GM20431 (cell line): ENCODE data around the gene CDA.
"Not testable (repeated sequence)": the region's sequence is repeated elsewhere in the genome, so short reads cannot be mapped to it uniquely, and the experiment has no call there.

Source experiments
- in situ Hi-C: fragments of 300-500 bp; cut with MseI, MboI; formaldehyde crosslinking; loops from one replicate; pipeline ENCODE4 v1.15.0; 2020; ENCODE audit warnings: low sequenced_read_pairs; ENCODE audit not compliant: unreplicated experiment

The CDA gene

GRCh38 chr1:20584890-20585289 lies 4.0 kb upstream of the CDA start:
- in situ Hi-C loops: no loop called here

DNA sequence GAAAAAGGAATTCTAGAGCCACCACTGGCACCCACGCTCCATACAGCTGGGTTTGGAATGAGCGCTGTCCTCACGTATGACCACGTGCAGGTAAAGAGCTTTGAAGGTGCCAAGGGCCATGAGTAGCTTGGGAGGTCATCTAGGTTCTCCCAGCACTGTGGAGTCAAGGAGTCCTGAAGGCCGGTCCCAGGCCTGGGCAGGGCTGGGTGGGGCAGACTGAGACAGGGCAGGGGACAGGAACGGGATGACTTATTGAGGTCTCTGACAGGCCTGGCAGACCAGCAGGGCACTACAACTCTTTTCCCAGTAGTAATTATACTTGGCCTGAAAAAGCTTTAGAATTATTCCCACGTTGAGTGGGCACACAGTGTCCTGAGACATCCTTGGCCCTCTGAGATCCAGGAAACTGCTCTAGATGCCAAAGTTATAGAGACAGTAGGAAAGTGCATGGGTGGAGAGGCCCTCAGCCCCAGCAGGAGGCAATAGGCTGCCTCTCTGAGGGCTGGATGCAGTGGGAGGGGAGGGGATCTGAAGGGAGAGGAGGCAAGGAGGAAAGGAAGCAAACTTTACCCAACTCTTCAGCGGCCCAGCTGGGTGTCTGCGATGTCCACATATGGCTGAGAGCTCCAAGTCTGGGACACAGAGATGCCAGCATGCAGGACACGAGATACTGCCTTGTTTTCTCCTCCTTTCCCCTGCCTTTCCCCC lies 1.8 kb upstream of the CDA start:
- in situ Hi-C loops: no loop called here

GRCh38 chr1:20587661-20588053 lies 1.2 kb upstream of the CDA start:
- in situ Hi-C loops: no loop called here

GRCh38 chr1:20589331-20590278 lies 708 bp downstream of the CDA start:
- in situ Hi-C loops: no loop called here

DNA sequence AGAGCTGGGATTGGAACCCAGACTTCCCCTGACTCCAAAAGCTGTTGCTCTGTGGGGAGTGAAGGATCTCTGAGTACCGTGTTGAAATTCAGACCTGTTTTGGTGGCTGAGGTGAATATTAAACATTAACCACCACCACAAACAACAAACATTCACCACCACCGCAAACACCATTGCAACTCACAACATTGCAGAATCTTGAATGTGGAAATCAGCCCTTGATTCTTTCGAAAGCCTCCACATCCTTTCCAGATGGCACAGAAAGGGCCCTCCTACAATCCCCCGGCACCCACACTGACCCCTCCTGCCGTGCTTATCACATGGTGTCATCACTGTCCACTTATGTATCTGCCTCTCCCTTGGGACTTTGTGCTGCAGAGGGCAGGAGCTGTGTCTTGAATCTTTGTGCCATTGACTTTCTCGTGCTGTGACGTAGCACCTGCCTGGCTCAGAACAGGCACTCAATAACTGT lies 1.4 kb downstream of the CDA start:
- in situ Hi-C loops: no loop called here

GRCh38 chr1:20593756-20594155 lies 4.9 kb downstream of the CDA start:
- in situ Hi-C loops: no loop called here

DNA sequence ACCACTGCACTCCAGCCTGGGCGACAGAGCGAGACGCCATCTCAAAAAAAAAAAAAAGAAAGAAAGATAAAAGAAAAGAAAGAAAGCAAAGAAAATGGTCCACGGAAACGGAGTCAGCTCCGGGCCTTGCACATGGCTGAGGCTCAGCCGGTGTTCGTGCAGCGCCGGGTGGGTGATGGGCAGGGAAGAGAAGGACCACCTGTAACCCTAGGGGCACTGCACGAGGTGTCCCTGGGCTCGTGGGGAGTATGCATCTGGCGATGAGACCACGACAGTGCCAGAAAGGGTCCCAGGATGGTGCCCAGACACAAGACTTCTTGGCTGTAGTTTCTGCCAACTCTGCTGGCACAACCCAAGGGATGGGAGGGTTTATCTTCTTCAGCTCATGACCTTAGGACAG lies 5.8 kb downstream of the CDA start:
- in situ Hi-C loops: no loop called here

DNA sequence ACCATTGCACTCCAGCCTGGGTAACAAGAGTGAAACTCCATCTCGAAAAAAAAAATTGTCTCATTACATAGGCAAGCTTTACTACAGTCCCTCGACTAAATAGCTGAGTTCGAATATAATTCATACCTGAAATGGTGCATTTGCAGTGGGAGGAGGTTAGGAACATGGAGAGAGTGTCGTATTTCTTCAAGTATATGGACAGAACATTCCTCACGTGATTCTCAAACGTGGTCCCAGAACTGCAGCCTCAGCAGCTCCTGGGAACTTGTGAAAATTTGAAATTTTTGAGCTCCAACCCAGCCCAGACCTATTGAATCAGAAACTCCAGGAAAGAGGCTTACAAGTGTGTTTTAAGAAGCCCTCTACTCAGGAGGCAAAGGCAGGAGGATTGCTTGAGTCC lies 7.2 kb downstream of the CDA start:
- in situ Hi-C loops: no loop called here

DNA sequence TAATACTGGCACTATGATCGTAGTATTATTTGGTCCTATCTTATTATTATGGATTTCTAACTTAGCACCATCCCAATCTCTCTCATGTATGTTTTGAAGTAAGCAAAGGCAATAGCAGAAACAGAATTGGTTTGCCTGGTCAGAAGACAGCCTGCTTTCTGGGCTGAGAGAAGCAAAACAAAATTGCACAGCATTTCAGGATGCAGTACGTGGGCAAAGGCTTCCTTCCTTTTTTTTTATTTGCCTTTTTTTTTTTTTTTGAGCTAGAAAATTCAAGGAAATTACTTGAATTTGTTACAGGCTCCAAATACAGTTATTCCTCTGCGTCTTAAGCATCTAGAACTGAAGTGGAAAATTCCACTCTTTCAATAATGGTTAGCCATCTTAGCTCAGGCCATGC lies 8.8 kb downstream of the CDA start:
- in situ Hi-C loops: no loop called here

DNA sequence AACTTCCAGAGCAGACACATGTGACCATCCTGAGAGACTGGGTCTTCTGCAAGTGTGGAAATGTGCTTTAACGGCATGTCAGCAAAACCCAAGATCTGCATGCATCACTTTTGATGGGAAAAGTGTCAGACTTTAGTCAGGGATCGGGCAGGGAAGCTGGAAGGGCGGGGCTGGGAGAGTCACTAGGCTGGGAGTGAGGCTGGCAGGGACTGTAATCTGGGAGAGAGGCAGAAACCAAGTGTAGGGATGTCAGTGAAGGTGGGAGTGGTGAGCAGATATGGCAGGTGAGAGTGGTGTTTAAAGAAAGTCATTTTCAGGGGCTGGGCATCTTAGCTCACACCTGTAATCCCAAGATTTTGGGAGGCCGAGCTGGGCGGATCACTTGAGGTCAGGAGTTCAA lies 11.3 kb downstream of the CDA start:
- in situ Hi-C loops: no loop called here

DNA sequence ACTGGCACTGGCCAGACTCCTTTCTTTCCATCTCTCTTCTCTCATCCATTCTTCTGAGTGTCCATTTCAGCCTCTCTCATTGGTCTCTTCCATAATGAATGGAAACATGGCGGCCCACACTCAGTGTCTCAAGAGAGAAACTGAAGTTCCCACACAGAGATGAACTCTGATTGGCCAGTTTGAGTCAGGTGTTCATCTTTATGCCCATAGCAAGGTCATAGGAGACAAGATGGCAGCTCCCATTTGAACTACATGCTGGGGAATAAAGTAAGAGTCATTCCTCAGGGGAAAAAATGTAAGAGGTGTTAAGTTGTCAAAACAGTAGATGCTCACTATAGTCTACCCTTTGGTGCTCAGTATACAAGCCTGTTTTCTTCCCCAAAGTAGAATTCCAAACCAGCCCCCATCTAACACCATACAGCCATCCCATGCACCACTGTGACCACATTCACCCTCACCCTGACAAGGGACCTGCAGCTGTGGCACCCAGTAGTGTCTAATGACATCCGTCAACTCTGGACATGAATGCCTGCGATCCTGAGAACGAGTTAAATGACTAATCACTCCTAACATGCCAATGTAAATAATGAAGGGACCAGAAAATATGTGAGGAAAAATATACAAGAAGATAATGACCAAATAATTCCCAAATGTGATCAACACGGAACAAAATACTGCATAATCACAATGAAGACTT lies 12.4 kb downstream of the CDA start:
- in situ Hi-C loops: no loop called here

DNA sequence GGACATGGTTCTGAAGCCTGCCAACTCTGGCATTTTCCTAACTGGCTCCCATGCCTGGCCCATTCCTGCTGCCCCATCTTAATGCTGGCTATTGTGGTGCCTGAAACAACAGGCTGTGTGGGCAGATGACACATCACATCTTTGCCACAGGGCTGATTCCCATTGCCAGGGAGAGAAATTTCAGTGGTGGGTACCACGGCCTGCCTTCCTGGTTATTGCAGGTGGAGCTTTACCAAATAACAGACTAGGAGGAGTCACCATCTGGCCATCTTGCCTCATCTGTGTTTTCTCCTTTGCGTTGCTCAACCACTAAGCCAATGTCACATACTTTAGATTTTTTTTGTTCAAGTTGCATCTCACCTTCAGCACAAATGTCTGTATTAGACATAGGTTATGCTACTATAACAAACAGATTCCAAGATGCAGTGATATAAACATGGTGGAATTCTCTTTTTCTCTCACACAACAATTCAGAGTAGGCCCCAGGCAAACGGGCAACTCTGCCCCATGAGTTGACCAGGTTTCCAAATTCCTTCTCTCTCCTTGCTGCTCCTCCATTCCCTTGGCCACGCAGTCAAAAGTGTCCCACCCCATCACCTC lies 14.1 kb downstream of the CDA start:
- in situ Hi-C loops: no loop called here

DNA sequence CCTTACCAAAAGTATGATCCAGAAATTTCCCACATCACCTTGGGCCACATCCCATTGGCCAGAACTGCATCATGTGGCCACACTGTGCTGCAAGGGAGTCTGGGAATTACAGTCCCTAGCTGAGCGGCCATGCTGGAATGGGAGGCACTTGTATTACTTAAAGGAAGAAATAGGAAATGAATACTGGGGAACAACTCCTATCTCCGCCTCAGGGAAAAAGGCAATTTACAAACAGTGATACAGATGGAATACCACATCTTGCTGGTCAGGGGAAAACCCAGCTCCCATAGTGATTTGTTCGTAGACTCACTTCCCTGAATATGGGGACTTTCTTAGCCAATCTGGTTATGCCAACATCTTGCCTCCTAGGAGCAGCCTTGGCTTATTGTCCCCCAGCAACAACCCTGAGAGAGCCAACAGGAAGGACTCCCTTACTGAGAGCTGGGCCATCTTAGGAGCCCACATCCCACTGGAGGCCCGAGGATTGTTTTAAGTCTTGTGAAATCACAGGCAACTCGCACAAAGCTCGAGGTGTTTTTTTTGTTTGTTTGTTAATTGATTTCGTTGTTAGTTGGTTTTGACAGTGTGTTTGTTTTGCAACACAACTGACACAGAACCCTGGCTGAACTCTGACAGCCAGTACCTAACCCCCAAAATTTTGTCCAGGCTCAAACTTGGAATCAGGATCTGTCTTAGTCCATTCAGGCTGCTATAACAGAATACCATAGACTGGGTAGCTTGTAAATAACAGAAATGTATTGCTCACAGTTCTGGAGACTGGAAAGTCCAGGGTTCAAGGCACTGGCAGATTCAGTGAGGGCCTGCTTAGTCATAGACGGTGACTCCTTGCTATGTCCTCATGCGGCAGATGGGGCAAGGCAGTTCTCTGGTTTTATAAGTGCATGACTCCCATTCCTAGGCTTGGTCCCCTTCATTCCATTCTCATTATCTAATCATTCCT lies 14.9 kb downstream of the CDA start:
- in situ Hi-C loops: no loop called here

DNA sequence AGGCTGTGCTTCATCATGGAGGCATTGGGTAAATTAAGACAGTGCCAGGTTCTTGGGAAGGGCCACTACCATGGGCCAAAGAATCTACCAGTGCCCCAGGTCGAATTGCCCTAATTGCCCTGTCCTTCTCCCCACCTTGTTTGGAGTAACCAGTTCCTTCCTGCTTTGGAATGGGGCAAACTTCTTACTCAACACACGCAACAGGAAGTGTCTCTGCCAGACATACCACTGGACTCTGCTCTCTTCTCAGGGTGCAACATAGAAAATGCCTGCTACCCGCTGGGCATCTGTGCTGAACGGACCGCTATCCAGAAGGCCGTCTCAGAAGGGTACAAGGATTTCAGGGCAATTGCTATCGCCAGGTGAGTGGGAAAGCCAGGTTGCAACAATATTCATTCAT lies 15.8 kb downstream of the CDA start:
- in situ Hi-C loops: no loop called here

DNA sequence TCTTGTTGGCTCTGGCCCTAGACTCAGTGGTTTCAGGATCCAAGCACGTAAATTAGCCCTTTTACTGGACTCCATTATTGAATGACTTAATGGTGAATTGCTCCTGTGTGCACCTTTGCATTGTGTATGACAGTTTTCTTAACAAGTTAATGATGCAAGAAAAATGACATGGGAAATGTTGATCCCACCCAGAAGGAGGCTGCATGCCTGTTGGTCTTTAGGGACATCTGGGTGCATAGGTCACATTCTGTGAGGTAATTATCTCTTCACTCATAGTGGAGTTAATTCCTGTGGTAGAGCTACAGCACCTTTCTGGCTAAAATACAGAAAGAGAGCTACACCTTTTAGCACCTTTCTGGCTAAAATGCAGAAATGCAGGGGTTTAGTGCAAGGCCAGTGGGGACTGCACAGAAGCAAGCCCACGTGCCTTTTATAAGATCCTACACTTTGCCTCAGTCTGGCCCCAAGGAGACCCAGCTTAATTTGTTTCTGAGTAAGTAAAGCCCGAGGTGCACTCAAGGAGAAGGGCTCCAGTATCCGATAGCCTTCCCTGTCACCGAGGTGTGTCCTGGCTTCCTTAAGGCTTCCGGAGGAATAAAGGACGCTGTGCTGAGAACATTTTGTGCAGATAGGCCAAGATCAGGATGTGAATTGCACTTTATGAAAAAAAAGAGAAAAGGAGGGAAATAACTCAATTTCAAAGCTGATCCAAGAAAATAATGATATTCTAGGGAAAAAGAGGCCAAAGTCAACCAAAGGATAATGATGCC lies 18.1 kb downstream of the CDA start:
- in situ Hi-C loops: not testable (repeated sequence)

- in situ Hi-C loops: no loop called here
These were observed 20.6 kb downstream of the CDA start for GRCh38 chr1:20609541-20609940.

GRCh38 chr1:20610970-20611369 lies 22.1 kb downstream of the CDA start:
- in situ Hi-C loops: no loop called here

GRCh38 chr1:20611652-20612051 lies 22.8 kb downstream of the CDA start:
- in situ Hi-C loops: no loop called here
